ENCODE measurements around the gene HECTD4.
A peak's percentile ranks its signal among the peaks of the same experiment; 100 is the strongest.
"Not testable (repeated sequence)": the region's sequence is repeated elsewhere in the genome, so short reads cannot be mapped to it uniquely, and the experiment has no call there.

The HECTD4 gene

DNA sequence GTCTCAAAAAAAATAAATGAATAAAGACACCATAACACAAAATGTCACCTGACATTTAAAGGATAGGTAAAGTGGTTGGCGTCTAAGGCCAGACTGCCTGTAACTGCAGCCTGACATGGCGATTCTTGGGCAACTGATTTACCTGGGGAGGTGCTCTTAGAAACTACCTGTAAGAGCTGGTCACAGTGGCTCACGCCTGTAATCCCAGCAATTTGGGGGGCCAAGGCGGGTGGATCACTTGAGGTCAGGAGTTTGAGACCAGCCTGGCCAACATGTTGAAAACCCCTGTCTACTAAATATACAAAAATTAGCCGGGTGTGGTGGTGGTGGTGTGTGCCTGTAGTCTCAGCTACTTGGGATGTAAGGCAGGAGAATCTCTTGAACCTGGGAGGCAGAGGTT is 18.8 kb upstream of the HECTD4 start:
- TF ChIP-seq ZFX (IDR thresholded peaks at IDR 0.05; ENCODE audit: borderline replicate concordance): no peak
- TF ChIP-seq, protein P1, sequence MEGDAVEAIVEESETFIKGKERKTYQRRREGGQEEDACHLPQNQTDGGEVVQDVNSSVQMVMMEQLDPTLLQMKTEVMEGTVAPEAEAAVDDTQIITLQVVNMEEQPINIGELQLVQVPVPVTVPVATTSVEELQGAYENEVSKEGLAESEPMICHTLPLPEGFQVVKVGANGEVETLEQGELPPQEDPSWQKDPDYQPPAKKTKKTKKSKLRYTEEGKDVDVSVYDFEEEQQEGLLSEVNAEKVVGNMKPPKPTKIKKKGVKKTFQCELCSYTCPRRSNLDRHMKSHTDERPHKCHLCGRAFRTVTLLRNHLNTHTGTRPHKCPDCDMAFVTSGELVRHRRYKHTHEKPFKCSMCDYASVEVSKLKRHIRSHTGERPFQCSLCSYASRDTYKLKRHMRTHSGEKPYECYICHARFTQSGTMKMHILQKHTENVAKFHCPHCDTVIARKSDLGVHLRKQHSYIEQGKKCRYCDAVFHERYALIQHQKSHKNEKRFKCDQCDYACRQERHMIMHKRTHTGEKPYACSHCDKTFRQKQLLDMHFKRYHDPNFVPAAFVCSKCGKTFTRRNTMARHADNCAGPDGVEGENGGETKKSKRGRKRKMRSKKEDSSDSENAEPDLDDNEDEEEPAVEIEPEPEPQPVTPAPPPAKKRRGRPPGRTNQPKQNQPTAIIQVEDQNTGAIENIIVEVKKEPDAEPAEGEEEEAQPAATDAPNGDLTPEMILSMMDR (IDR thresholded peaks at IDR 0.05): no peak
- no peak overlapping the region for H3K27ac ChIP-seq

DNA sequence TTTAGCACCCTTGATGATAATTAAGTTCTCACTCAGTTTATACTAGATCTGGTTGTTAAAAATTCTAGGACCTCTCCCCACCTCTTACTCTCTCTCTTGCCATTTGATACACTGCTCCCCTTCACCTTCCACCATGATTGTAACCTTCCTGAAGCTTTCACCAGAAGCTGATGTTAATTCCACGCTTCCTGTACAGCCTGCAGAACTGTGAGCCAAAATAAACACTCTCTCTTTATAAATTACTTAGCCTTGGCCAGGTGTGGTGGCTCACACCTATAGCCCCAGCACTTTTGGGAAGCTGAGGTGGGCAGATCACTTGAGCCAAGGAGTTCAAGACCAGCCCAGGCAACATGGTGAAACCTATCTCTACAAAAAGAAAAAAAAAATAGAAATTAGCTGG is 11.1 kb upstream of the HECTD4 start:
- TF ChIP-seq, protein P1 (IDR thresholded peaks at IDR 0.05): no peak
- no peak for TF ChIP-seq ZFX (IDR thresholded peaks at IDR 0.05; ENCODE audit: borderline replicate concordance)
- no peak overlapping the region for H3K27ac ChIP-seq

- H3K27ac ChIP-seq: not testable (repeated sequence)
Observed at GRCh38 chr12:112389922-112390654, 7.9 kb upstream of the HECTD4 start.

- H3K27ac ChIP-seq: no peak overlapping the region
- TF ChIP-seq, protein P1 (IDR thresholded peaks at IDR 0.05): no peak
- no peak for TF ChIP-seq ZFX (IDR thresholded peaks at IDR 0.05; ENCODE audit: borderline replicate concordance)
Observed at GRCh38 chr12:112389228-112389627, 7.0 kb upstream of the HECTD4 start.

- TF ChIP-seq ZFX (IDR thresholded peaks at IDR 0.05; ENCODE audit: borderline replicate concordance): no peak
- TF ChIP-seq, protein P1 (IDR thresholded peaks at IDR 0.05): no peak
- no peak overlapping the region for H3K27ac ChIP-seq
Observed at GRCh38 chr12:112386726-112387125, 4.5 kb upstream of the HECTD4 start.

GRCh38 chr12:112382866-112383265 is 635 bp upstream of the HECTD4 start:
- TF ChIP-seq, protein P1 (IDR thresholded peaks at IDR 0.05): no peak
- TF ChIP-seq ZFX (IDR thresholded peaks at IDR 0.05; ENCODE audit: borderline replicate concordance): no peak
- peak overlapping the region; percentile 81 for H3K27ac ChIP-seq

GRCh38 chr12:112381406-112381882 is 787 bp downstream of the HECTD4 start:
- TF ChIP-seq, protein P1 (IDR thresholded peaks at IDR 0.05): no peak
- no peak for TF ChIP-seq ZFX (IDR thresholded peaks at IDR 0.05; ENCODE audit: borderline replicate concordance)
- H3K27ac ChIP-seq: peak overlapping the region; percentile 81
